ENCODE results near the gene IRAK1. TPM values are rescaled to one million over a fixed set of nuclear protein-coding genes. Genes with fewer than 3 reads are reported as not detected.

The IRAK1 gene
- total and polyA plus RNA-seq, 9 of the 15 experiments (the other 6 are each of a cell fraction or from before 2014, with no cell fraction given): 11.6 to 261 (median 91.6) TPM

- no peaks in the 10 kb centered on the region for H3K27me3 ChIP-seq (ENCODE audit: control insufficient read depth in 2 of 2, insufficient read depth in 2 of 2, low read length in 2 of 2)
- H2AFZ ChIP-seq (ENCODE audit: low read depth, low read length): no peak overlapping the region
- DNase-seq (ENCODE audit: extremely low read depth in 1 of 4, low spot score in 3 of 4) (peak in 2 of 4 experiments; percentile 31 to 34), FAIRE-seq (no peak), ATAC-seq (peak; percentile 81)
- H3K4me3 ChIP-seq: no peak overlapping the region
- H3K79me2 ChIP-seq (ENCODE audit: control insufficient read depth, insufficient read depth, low read length): peaks cover 9% of the 10 kb centered on the region; the same call in 2 of the 3 replicates
- in situ Hi-C loops (cut with MboI) (no loop called here), intact Hi-C loops (cut with micrococcal nuclease) (no loop called here)
- ChIA-PET CTCF (ENCODE audit: low intra/inter-chr PET ratio) (no interaction called here), POLR2A (interaction anchor here (0.8 to 1.3 kb wide), 2 partner anchors 9 to 15 kb away, joined by 3 to 4 read pairs; no protein-coding TSS in a partner anchor)
- 68% methylated on average over 5 of the region's 8 CpGs for WGBS (ENCODE audit: insufficient coverage, low coverage, missing lambda C conversion rate)
- BruUV-seq (replicated peaks): no TSS peak
- peak overlapping the region in 1 of 2 experiments; percentile 35; a peak in 1 of 4 replicates for H3K9ac ChIP-seq (ENCODE audit: insufficient read depth in 1 of 2, low read depth in 2 of 2, low read length in 2 of 2)
- peaks cover 79% of the 10 kb centered on the region; the same call in 2 of the 3 replicates for H3K36me3 ChIP-seq (ENCODE audit: control insufficient read depth, insufficient read depth, low read length)
- no peaks in the 10 kb centered on the region for H4K20me1 ChIP-seq (replicated peaks; ENCODE audit: control insufficient read depth, insufficient read depth, low read length)
- no peak overlapping the region for H3K27ac ChIP-seq (ENCODE audit: extremely low read depth, low read depth, low read length)
- no peak overlapping the region for H3K4me2 ChIP-seq (ENCODE audit: insufficient read depth, low read length)
- no peaks in the 10 kb centered on the region for H3K9me3 ChIP-seq (replicated peaks; ENCODE audit: control insufficient read depth, insufficient read depth, low read depth, low read length)
- H3K4me1 ChIP-seq (replicated peaks in 1 of 2; ENCODE audit: control insufficient read depth in 2 of 2, insufficient read depth in 2 of 2, low read length in 2 of 2): peaks cover 0 to 5% of the 10 kb centered on the region in 2 experiments; a peak in 2 of 5 replicates
- H3K9me1 ChIP-seq (ENCODE audit: control insufficient read depth, insufficient read depth, low read length): no peaks in the 10 kb centered on the region
- TF ChIP-seq ILK (tag; IDR thresholded peaks at IDR 0.05; ENCODE audit: borderline replicate concordance, low read depth) (no peak), ZNF586 (CRISPR knock-in tag; conservative IDR thresholded peaks at IDR 0.05) (no peak), ZNF318 (IDR thresholded peaks at IDR 0.05; ENCODE audit: borderline replicate concordance in 1 of 2, low read depth in 1 of 2) (no peak), JUND (IDR thresholded peaks at IDR 0.05; ENCODE audit: borderline replicate concordance, low read depth, low read length) (no peak), JUND (tag; IDR thresholded peaks at IDR 0.05; ENCODE audit: borderline replicate concordance, low read depth, low read length) (no peak), PRDM10 (IDR thresholded peaks at IDR 0.05; ENCODE audit: partially characterized antibody) (peak; percentile 93)
- TF ChIP-seq, protein P1, sequence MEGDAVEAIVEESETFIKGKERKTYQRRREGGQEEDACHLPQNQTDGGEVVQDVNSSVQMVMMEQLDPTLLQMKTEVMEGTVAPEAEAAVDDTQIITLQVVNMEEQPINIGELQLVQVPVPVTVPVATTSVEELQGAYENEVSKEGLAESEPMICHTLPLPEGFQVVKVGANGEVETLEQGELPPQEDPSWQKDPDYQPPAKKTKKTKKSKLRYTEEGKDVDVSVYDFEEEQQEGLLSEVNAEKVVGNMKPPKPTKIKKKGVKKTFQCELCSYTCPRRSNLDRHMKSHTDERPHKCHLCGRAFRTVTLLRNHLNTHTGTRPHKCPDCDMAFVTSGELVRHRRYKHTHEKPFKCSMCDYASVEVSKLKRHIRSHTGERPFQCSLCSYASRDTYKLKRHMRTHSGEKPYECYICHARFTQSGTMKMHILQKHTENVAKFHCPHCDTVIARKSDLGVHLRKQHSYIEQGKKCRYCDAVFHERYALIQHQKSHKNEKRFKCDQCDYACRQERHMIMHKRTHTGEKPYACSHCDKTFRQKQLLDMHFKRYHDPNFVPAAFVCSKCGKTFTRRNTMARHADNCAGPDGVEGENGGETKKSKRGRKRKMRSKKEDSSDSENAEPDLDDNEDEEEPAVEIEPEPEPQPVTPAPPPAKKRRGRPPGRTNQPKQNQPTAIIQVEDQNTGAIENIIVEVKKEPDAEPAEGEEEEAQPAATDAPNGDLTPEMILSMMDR (IDR thresholded peaks at IDR 0.05 in 2 of 3, conservative IDR thresholded peaks at IDR 0.05 in 1 of 3; ENCODE audit: insufficient read depth in 2 of 3, low read depth in 1 of 3, low read length in 3 of 3): peak; percentile 34 to 36 (median 35); a peak in 3 of 6 replicates
Observed at GRCh38 chrX:154029439-154029838, 9.7 kb upstream of the IRAK1 start.
